ENCODE data around the gene CCDC157.
"Not testable (repeated sequence)": the region's sequence is repeated elsewhere in the genome, so short reads cannot be mapped to it uniquely, and the experiment has no call there.

The CCDC157 gene

DNA sequence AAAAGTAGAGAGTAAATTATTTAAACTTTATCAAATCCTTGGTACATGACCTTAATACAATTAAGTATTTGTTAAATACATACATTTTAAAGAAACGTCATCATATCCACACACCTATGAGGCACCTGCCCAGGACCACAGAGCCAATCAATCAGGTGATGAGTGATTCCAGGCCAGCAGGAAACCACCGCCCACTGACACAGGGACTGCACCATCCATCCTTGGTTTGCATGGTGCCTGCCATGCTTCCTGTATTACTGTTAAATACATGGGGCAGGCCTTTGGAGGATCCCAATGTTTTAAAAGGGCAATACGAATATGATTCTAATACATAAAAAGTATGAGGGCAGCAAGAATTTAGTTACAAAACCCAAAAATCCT, 23.1 kb upstream of the CCDC157 start:
- H3K4me3 ChIP-seq (ENCODE audit: low read depth, low read length) = no peak overlapping the region
- TF ChIP-seq, protein P1, sequence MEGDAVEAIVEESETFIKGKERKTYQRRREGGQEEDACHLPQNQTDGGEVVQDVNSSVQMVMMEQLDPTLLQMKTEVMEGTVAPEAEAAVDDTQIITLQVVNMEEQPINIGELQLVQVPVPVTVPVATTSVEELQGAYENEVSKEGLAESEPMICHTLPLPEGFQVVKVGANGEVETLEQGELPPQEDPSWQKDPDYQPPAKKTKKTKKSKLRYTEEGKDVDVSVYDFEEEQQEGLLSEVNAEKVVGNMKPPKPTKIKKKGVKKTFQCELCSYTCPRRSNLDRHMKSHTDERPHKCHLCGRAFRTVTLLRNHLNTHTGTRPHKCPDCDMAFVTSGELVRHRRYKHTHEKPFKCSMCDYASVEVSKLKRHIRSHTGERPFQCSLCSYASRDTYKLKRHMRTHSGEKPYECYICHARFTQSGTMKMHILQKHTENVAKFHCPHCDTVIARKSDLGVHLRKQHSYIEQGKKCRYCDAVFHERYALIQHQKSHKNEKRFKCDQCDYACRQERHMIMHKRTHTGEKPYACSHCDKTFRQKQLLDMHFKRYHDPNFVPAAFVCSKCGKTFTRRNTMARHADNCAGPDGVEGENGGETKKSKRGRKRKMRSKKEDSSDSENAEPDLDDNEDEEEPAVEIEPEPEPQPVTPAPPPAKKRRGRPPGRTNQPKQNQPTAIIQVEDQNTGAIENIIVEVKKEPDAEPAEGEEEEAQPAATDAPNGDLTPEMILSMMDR (IDR thresholded peaks at IDR 0.05; ENCODE audit: borderline replicate concordance, insufficient read depth, low read depth, low read length) = no peak

DNA sequence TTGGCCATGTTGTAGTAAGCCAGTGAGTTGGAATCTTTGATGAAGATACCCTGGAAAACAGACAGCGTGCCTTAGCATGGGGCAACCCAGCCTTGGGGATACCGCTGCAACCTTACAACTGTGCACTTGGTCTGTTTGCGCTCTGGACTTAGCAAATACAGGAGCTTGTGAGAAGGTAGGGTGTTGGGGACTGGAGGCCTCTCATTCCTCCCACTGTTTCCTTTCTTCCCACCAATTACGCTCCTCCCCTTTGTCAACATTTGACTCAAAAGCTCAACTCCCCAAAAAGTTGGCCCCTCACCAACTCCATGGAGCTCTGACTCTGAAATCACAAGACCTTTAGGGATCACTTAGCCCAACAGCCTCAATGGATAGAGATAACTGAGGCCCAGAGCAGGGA, 22.2 kb upstream of the CCDC157 start:
- TF ChIP-seq, protein P1 (IDR thresholded peaks at IDR 0.05; ENCODE audit: borderline replicate concordance, insufficient read depth, low read depth, low read length) = no peak
- no peak overlapping the region for H3K4me3 ChIP-seq (ENCODE audit: low read depth, low read length)

DNA sequence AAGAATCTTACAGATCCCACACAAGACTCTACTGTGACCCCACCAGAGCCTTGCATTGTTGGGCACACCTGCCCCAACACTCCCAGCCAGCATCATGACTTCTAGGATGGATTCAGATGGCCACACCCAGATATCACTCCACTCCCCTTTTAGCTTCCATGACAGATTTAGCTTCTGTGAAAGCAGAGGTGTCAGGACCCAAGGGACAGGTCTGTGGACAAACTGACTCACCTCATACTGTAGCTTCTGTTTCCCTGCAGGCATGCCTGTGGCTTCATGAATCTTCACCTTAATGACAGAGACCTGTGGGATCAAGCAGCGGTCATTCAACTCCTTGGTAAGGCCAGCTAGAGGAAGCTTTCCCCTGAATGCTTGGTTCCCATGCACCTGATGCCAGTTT, 21.6 kb upstream of the CCDC157 start:
- H3K4me3 ChIP-seq (ENCODE audit: low read depth, low read length) = no peak overlapping the region
- TF ChIP-seq, protein P1 (IDR thresholded peaks at IDR 0.05; ENCODE audit: borderline replicate concordance, insufficient read depth, low read depth, low read length) = no peak

DNA sequence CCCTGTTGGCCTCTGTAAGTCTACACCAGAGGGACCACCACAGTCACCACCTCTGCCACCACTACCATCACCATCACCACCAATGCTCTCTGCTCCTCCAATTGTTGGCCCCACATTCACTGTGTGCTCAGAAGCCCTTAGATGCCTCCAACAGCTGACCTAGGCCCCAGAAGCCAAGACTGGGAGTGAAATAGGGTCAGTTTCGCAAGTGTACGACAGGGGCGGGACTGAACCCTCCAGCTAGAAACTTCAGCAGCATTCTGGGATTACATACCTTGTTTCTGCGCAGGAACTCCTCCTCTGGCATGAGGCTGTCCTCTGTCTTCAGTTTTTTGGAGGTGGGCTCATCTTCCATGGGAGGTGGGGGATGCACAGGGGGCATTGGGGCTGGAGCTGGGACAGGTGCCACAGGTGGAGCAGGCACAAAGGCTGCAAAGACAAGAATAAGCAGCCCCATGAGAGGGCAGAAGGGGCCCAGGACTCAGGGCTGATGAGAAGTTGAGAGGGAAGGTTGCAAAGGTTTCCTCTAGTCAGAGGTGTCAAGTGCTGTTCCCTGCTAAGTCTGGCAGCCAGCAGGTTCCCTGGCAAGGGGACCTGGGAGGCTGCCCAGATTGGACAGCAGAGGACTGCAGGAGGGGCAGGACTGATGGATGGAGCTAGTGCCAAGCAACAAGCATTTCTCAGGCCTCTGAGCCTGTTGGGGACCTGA, 19.9 kb upstream of the CCDC157 start:
- no peak overlapping the region for H3K4me3 ChIP-seq (ENCODE audit: low read depth, low read length)
- TF ChIP-seq, protein P1 (IDR thresholded peaks at IDR 0.05; ENCODE audit: borderline replicate concordance, insufficient read depth, low read depth, low read length) = no peak

DNA sequence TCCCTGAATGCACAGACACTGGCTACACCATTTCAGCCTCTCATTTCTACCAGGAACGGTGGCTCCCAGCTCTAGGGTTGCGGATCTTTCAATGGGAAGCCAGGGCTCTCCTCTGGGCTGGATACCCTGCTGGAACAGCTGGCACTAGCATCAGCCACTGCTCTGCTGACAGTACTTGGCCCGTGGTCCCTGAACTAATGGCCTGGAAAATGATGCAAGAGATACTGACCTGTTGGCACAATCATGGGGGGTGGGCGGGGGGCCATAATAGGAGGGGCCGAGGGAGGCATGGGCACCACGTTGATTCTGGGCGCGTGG, 19.4 kb upstream of the CCDC157 start:
- H3K4me3 ChIP-seq (ENCODE audit: low read depth, low read length) = no peak overlapping the region
- TF ChIP-seq, protein P1 (IDR thresholded peaks at IDR 0.05; ENCODE audit: borderline replicate concordance, insufficient read depth, low read depth, low read length) = no peak

DNA sequence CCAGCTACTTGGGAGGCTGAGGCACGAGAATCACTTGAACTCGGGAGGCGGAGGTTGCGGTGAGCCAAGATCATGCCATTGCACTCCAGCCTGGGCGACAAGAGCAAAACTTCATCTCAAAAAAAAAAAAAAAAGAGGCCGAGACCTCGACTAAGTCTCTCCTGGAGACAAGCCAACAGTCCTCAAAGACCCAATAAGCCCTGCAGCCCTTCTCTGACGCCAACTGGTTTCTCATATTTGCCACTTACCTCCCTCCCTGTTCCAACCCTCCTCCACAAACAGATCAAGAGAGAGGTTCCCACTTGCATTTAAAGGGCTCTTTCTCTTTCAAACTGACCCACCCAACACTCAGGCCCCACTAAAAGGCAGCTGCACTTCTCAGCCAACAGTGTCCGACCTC, 18.5 kb upstream of the CCDC157 start:
- H3K4me3 ChIP-seq (ENCODE audit: low read depth, low read length) = not testable (repeated sequence)

DNA sequence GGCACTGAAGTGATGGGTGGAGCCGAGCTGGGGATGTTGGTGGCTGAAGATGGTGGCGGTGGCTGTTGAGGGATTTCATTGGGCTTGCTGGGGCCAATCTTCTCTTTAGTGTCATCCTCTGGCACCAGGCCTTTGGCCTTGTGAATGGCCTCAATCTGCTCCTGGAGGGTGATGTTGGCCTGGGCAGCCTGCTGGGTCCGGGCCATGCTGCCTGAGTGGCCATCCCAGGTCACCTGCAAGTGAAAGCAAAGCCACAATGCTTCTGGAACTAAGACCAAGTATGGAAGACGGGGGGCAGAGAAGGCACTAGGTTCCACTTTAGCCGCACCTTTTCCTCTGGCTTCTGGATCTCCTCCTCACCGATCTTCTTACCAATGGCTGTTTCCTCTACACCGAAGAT, 18.0 kb upstream of the CCDC157 start:
- TF ChIP-seq, protein P1 (IDR thresholded peaks at IDR 0.05; ENCODE audit: borderline replicate concordance, insufficient read depth, low read depth, low read length) = no peak

More for the DNA sequence above, 18.0 kb upstream of the CCDC157 start:
- no peak overlapping the region for H3K4me3 ChIP-seq (ENCODE audit: low read depth, low read length)

Data from GM12875 (cell line).